C4-2B (cell line): ENCODE measurements around the gene USP2.

Experiments
- H3K27ac ChIP-seq: fragments of 450-650 bp; 2 replicates; pipeline ENCODE4 v1.5.1; 2017
- CTCF ChIP-seq: fragments of 450-650 bp; conservative IDR thresholded peaks from 2 replicates; pipeline ENCODE4 v1.5.1; 2017; ENCODE audit warnings: mild to moderate bottlenecking
- ZFX ChIP-seq: fragments of 450-650 bp; IDR thresholded peaks from 2 replicates; pipeline ENCODE4 v1.6.1; 2017

The USP2 gene

DNA sequence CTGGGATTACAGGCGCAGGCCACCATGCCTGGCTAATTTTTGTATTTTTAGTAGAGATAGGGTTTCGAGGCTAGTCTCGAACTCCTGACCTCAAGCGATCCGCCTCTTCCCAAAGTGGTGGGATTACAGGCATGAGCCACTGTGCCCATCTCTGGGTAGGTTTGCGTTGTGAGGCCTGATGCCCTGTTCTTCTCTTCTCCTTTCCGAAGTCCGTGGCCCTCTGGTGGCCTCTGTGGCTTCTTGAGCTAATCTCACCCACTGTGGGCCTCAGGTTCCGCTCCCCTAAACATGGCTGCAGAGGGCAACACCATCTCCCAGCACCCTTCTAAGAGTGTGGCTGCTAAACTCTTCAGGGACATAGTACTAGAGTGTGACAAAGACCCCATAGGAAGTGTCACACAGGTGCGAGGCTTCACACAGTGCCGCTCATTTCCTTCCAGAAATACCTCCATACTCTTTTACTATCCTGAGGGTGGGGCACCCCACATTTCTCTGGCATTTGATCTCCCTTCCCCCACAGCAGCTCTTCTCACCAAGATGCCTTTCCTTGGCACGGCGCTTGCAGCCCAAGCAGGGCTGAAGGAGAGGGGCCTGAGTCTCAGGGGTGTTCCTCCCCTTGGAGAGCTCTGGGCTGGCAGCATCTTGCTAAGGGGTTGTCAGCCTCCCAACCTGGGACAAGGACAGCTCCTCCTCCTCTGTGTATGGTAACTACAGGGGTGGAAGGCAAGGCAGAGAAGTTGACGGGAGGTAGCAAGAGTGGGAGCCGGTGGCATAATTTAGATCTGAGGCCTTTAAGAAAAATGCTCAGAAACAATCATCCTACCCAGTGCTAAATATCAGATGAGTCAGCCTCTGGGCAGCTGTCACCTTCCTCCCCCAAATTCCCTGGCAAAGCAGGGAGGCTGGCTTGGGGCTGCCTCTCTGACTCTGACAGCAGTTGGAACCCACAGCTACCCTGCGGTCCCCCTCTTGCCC, 35.4 kb upstream of the USP2 start:
- no peak overlapping the region for H3K27ac ChIP-seq
- no peak for TF ChIP-seq ZFX
- no peak for TF ChIP-seq CTCF

DNA sequence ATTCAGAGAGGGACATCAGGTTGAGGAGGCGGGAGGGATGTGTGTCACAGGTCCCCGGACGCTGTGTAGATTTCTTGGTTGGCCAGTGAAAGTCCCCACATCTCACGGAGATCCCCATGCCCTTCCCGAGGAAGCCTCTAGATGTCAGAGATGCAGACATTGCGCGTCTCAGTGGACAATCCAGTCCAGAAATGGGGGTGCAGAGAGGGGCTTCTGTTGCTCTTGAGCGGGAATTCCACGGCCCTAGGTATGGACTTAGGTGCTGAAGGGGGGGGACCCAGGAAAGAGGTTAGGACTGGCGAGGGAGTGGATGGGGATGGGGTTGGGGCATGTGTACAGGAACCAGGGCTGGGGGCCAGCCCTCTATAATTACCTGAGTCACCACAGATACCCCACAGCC, 34.5 kb upstream of the USP2 start:
- H3K27ac ChIP-seq = no peak overlapping the region
- TF ChIP-seq ZFX (no peak), CTCF (no peak)

DNA sequence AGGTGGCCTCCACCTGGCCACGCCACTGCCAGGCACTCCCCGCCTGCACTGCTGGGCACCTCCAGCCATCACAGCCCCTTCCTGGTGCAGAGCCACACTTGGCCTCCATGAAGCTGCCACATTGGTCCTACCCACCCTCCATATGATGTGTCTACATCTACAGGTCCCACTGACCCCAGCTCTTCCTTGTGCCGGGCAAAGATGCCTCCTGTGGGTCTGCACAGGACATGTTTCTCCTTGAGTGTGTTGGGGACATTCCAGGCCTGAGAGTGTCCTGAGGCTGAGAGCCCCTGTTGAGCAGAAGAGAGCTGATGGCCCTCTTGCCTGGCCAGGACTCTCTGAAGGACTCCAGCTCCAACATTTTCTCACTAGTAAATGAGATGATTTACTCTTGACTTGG, 34.0 kb upstream of the USP2 start:
- no peak overlapping the region for H3K27ac ChIP-seq
- TF ChIP-seq CTCF (no peak), ZFX (no peak)

- TF ChIP-seq ZFX (no peak), CTCF (no peak)
- no peak overlapping the region for H3K27ac ChIP-seq
Measured at GRCh38 chr11:119414734-119415133, 33.2 kb upstream of the USP2 start.

- H3K27ac ChIP-seq = no peak overlapping the region
- TF ChIP-seq ZFX = no peak
- no peak for TF ChIP-seq CTCF
Measured at GRCh38 chr11:119414321-119414720, 32.8 kb upstream of the USP2 start.

DNA sequence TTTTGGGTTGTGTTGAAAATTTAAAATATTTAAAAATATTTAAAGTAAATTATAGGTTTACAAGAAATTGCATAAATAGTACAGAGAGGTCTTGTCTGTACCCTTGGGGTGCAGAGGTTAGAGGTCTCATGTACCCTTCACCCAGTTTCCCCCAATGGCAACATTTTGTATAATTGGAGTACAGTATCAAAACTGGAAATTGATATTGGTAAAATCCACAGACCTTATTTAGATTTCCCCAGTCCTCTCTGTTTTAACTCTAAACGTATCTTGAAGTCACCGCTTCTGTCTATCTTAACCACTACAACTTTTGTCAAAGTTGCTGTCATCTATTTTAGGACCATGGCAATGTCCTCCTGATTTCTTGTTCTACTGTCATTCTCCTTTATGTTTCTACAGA, 30.6 kb upstream of the USP2 start:
- TF ChIP-seq CTCF = no peak
- TF ChIP-seq ZFX = no peak
- H3K27ac ChIP-seq = no peak overlapping the region

DNA sequence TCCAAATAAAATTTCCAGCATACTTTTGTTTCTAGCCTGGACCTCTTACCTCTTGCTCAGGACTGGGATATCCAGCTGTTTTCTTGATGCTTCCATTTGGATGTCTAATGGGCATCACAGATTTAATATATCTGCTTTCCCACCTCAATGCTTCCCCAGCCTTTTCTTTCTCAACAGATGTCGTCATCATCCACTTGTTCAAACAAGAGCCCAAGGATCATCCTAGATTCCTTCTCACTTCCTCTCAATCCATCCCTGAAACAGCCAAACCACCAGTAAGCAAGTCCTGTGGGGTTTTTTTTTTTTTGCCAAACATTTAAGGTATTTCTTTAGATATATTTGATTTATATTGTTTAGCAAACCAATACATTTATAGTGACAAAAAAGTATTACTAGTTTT, 29.0 kb upstream of the USP2 start:
- TF ChIP-seq ZFX (no peak), CTCF (no peak)
- H3K27ac ChIP-seq = no peak overlapping the region
